Hepatocyte (in vitro differentiated cells): Measurements from ENCODE around the gene SHROOM3. TPM values are rescaled to one million over a fixed set of nuclear protein-coding genes. Genes with fewer than 3 reads are reported as not detected.
A peak's percentile ranks its signal among the peaks of the same experiment; 100 is the strongest.

Source experiments
- DNase-seq: peaks from one replicate; pipeline ENCODE4 v3.0.0-alpha.2; 2016; ENCODE audit warnings: low spot score
- H2AFZ ChIP-seq: fragments of 200-600 bp; sonication (generic); 2 replicates; pipeline ENCODE4 v1.6.0; 2016; ENCODE audit warnings: antibody characterized with exemption, mild to moderate bottlenecking
- H3K27ac ChIP-seq: fragments of 200-600 bp; sonication (generic); 2 replicates; pipeline ENCODE4 v1.5.1; 2016; ENCODE audit warnings: mild to moderate bottlenecking
- H3K27me3 ChIP-seq: fragments of 200-600 bp; sonication (generic); 2 replicates; pipeline ENCODE4 v1.6.1; 2016
- H3K36me3 ChIP-seq: fragments of 200-600 bp; sonication (generic); replicated peaks from 2 replicates; pipeline ENCODE4 v1.5.1; 2016; ENCODE audit warnings: low read depth; ENCODE audit not compliant: insufficient read depth
- H3K4me1 ChIP-seq: fragments of 200-600 bp; sonication (generic); 2 replicates; pipeline ENCODE4 v1.5.1; 2016; ENCODE audit warnings: mild to moderate bottlenecking, moderate library complexity; ENCODE audit not compliant: insufficient read depth
- H3K4me2 ChIP-seq: fragments of 200-600 bp; sonication (generic); 2 replicates; pipeline ENCODE4 v1.6.0; 2016
- H3K4me3 ChIP-seq: fragments of 200-600 bp; sonication (generic); 2 replicates; pipeline ENCODE4 v1.5.1; 2016; ENCODE audit warnings: mild to moderate bottlenecking
- H3K79me2 ChIP-seq: fragments of 200-600 bp; sonication (generic); 2 replicates; pipeline ENCODE4 v1.6.0; 2017; ENCODE audit warnings: mild to moderate bottlenecking
- H3K9me2 ChIP-seq: fragments of 200-600 bp; sonication (generic); replicated peaks from 2 replicates; pipeline ENCODE4 v1.6.0; 2017; ENCODE audit warnings: mild to moderate bottlenecking; ENCODE audit not compliant: insufficient read depth
- H3K9me3 ChIP-seq: fragments of 200-600 bp; sonication (generic); 2 replicates; pipeline ENCODE4 v1.5.1; 2016; ENCODE audit warnings: low read depth, mild to moderate bottlenecking
- H4K20me1 ChIP-seq: fragments of 200-600 bp; sonication (generic); 2 replicates; pipeline ENCODE4 v1.6.0; 2016; ENCODE audit warnings: mild to moderate bottlenecking; ENCODE audit not compliant: insufficient read depth, poor library complexity, severe bottlenecking
- EZH2 ChIP-seq: fragments of 200-600 bp; sonication (generic); IDR thresholded peaks from 2 replicates; pipeline ENCODE4 v1.6.1; 2016; ENCODE audit warnings: antibody characterized with exemption, mild to moderate bottlenecking, borderline replicate concordance
- EZH2phosphoT487 ChIP-seq: fragments of 200-600 bp; sonication (generic); IDR thresholded peaks from one replicate; pipeline ENCODE4 v1.6.1; 2018; ENCODE audit warnings: antibody characterized with exemption, mild to moderate bottlenecking, low read depth, moderate library complexity; ENCODE audit not compliant: unreplicated experiment, severe bottlenecking
- WGBS: methylation state at CpG from one replicate; pipeline ENCODE4 v1.1.6; 2016; ENCODE audit warnings: low lambda C conversion rate; ENCODE audit errors: missing lambda C conversion rate; 5-methylcytosine and 5-hydroxymethylcytosine counted together
- polyA plus RNA-seq: library from polyadenylated mRNA; unstranded; fragments of >200 nt; fragmentation: Nextera tagmentation; extraction: Ambion mirVana; gene quantifications from 2 replicates; pipeline ENCODE4 v1.2.1, GENCODE V29; 2016
- total RNA-seq: library from RNA; depleted of rRNA; stranded (reverse); fragments of >200 nt; gene quantifications from 2 replicates; pipeline ENCODE4 v1.2.3, GENCODE V29; 2014
- TF ChIP-seq, protein P1 (sequence below): fragments of 200-600 bp; sonication (generic); IDR thresholded peaks from 2 replicates; pipeline ENCODE4 v1.5.1; 2016; ENCODE audit warnings: antibody characterized with exemption, mild to moderate bottlenecking; ENCODE audit not compliant: poor library complexity

Gene SHROOM3
- total and polyA plus RNA-seq, 2 experiments from 2014 or later, result 35.0 to 63.1 TPM

- H2AFZ ChIP-seq, result no peak overlapping the region
- peaks cover 12% of the 10 kb centered on the region for H3K79me2 ChIP-seq
- no peaks in the 10 kb centered on the region for H3K9me3 ChIP-seq
- no peaks in the 10 kb centered on the region for H3K9me2 ChIP-seq
- no peak overlapping the region for H3K4me3 ChIP-seq
- H4K20me1 ChIP-seq, result no peaks in the 10 kb centered on the region
- no peaks in the 10 kb centered on the region for H3K27me3 ChIP-seq
- 46% methylated on average over 3 of the region's 3 CpGs for WGBS
- H3K4me2 ChIP-seq, result no peak overlapping the region
- no peaks in the 10 kb centered on the region for H3K36me3 ChIP-seq
- TF ChIP-seq EZH2phosphoT487 (no peak), EZH2 (no peak)
- TF ChIP-seq, protein P1, sequence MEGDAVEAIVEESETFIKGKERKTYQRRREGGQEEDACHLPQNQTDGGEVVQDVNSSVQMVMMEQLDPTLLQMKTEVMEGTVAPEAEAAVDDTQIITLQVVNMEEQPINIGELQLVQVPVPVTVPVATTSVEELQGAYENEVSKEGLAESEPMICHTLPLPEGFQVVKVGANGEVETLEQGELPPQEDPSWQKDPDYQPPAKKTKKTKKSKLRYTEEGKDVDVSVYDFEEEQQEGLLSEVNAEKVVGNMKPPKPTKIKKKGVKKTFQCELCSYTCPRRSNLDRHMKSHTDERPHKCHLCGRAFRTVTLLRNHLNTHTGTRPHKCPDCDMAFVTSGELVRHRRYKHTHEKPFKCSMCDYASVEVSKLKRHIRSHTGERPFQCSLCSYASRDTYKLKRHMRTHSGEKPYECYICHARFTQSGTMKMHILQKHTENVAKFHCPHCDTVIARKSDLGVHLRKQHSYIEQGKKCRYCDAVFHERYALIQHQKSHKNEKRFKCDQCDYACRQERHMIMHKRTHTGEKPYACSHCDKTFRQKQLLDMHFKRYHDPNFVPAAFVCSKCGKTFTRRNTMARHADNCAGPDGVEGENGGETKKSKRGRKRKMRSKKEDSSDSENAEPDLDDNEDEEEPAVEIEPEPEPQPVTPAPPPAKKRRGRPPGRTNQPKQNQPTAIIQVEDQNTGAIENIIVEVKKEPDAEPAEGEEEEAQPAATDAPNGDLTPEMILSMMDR, result no peak
- H3K27ac ChIP-seq, result peak overlapping the region; percentile 24
- H3K4me1 ChIP-seq, result peaks cover 19% of the 10 kb centered on the region
- DNase-seq, result peak; percentile 17
Observed at GRCh38 chr4:76582817-76583087, 147.7 kb downstream of the SHROOM3 start.

DNA sequence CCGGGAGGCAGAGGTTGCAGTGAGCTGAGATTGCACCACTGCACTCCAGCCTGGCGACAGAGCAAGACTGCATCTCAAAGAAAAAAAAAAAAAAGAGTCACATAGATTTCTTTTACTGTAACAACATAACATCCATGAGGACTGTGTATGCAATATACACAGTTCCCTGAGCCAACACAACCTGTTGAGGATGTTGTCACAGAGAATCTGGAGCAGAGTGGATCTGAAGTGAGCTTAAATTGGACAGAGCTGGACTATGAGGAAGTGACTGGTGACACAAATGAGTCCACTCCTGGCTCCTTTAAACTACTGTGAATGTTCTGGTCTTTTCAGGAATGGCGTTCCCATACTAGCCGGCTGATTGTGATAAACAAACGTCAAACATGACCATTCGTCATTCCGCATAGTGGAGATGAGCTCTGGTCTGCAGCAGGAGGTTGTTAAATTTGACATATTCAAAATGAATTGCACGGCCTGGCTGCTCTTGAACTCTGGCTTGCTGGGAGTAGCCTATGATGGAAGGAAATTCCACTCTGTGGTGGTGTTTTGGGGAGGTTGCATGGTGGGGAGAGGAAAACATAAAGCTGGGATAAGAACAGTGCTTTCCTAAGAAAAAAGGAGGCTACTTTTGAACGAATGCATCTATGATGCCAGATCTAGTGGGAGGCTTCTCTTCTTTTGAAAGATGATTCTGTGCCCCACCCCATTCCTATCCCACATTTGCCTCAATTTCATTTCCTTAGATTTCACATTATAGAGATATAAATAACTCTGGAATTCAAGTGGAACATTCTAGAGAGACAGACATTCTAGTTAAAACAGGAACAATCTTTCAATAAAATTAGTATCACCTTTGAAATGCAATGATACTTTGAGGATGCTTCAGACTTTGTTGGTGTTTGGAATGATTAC, 149.5 kb downstream of the SHROOM3 start:
- no peaks in the 10 kb centered on the region for H4K20me1 ChIP-seq
- peaks cover 24% of the 10 kb centered on the region for H3K79me2 ChIP-seq
- no peaks in the 10 kb centered on the region for H3K36me3 ChIP-seq
- peaks cover 19% of the 10 kb centered on the region for H3K4me1 ChIP-seq
- 53% methylated on average over 9 of the region's 9 CpGs for WGBS
- H3K4me3 ChIP-seq, result no peak overlapping the region
- H3K27ac ChIP-seq, result peak overlapping the region; percentile 95
- no peak for TF ChIP-seq EZH2
- no peak for TF ChIP-seq EZH2phosphoT487
- TF ChIP-seq, protein P1, result no peak
- no peak overlapping the region for H3K4me2 ChIP-seq
- no peaks in the 10 kb centered on the region for H3K27me3 ChIP-seq
- H3K9me2 ChIP-seq, result no peaks in the 10 kb centered on the region
- H3K9me3 ChIP-seq, result no peaks in the 10 kb centered on the region
- no peak for DNase-seq
- H2AFZ ChIP-seq, result no peak overlapping the region

DNA sequence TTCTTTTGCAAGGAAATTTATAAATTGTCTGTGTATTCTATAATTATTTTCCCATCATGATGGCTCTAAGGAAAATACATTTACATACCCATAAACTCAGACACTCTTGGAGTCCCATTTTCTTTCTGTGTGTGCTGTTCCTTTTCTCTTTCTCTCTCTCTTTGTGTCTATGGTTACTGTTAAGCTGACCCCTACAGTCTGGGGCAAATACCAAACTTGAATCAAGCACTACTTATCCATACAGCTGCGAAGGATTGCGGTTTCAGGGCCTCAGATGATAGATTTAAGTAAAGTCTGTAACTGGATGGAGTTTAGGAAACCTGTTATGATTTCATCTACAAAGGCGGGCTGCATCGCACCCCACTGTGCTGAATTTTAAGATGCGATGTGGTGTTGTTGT, 150.2 kb downstream of the SHROOM3 start:
- peak overlapping the region; percentile 66 for H3K4me2 ChIP-seq
- H2AFZ ChIP-seq, result no peak overlapping the region
- no peak overlapping the region for H3K4me3 ChIP-seq
- TF ChIP-seq EZH2 (no peak), EZH2phosphoT487 (no peak)
- TF ChIP-seq, protein P1, result no peak
- H3K27me3 ChIP-seq, result no peaks in the 10 kb centered on the region
- no peaks in the 10 kb centered on the region for H3K9me3 ChIP-seq
- no peaks in the 10 kb centered on the region for H3K9me2 ChIP-seq
- peak overlapping the region; percentile 95 for H3K27ac ChIP-seq
- DNase-seq, result no peak
- peaks cover 25% of the 10 kb centered on the region for H3K4me1 ChIP-seq
- H3K79me2 ChIP-seq, result peaks cover 24% of the 10 kb centered on the region
- H3K36me3 ChIP-seq, result no peaks in the 10 kb centered on the region
- no peaks in the 10 kb centered on the region for H4K20me1 ChIP-seq
- 49% methylated on average over 5 of the region's 5 CpGs for WGBS
